Lung (tissue), 12 donors: ENCODE measurements around the gene ISL1. TPM values are rescaled to one million over a fixed set of nuclear protein-coding genes. Genes with fewer than 3 reads are reported as not detected.

Source experiments
- ATAC-seq: fragments of 200-7000 bp; cut with Tn5 transposase; one replicate; pipeline ENCODE4 v1.9.1; 2020; ENCODE audit warnings: moderate number of reproducible peaks; ENCODE audit not compliant: insufficient read depth, low FRiP score
- DNase-seq, 3 donors: peaks; one replicate each; pipeline ENCODE4 v3.0.0-alpha.2; 2013 to 2017
- H3K27ac ChIP-seq, 2 donors: one replicate each; pipeline ENCODE4 v1.5.1; 2013; ENCODE audit warnings: mild to moderate bottlenecking in 2 of 2, moderate library complexity in 2 of 2, control low read depth in 1 of 2, inconsistent platforms in 1 of 2, low read depth in 1 of 2, low read length in 1 of 2
- H3K27me3 ChIP-seq, 3 donors: one replicate each; pipeline ENCODE4 v1.5.1; 2013; ENCODE audit warnings: low read length in 2 of 3; ENCODE audit not compliant: control insufficient read depth in 3 of 3, insufficient read depth in 3 of 3
- H3K36me3 ChIP-seq, 4 donors: one replicate each; pipeline ENCODE4 v1.5.1; 2013; ENCODE audit warnings: low read length in 4 of 4, mild to moderate bottlenecking in 1 of 4, moderate library complexity in 1 of 4; ENCODE audit not compliant: control insufficient read depth in 4 of 4, insufficient read depth in 4 of 4
- H3K4me1 ChIP-seq, 5 donors: one replicate each; pipeline ENCODE4 v1.5.1; 2013; ENCODE audit warnings: low read length in 5 of 5, mild to moderate bottlenecking in 2 of 5, moderate library complexity in 1 of 5; ENCODE audit not compliant: control insufficient read depth in 5 of 5, insufficient read depth in 5 of 5
- H3K4me3 ChIP-seq: one replicate; pipeline ENCODE4 v1.5.1; 2013; ENCODE audit warnings: mild to moderate bottlenecking, control low read depth, moderate library complexity
- H3K9ac ChIP-seq, 2 donors: one replicate each; pipeline ENCODE4 v1.5.1; 2013; ENCODE audit warnings: low read length in 2 of 2, control low read depth in 1 of 2; ENCODE audit not compliant: insufficient read depth in 1 of 2
- H3K9me3 ChIP-seq, 4 donors: one replicate each; pipeline ENCODE4 v1.5.1; 2013; ENCODE audit warnings: low read length in 3 of 4, mild to moderate bottlenecking in 1 of 4, moderate library complexity in 1 of 4; ENCODE audit not compliant: control insufficient read depth in 4 of 4, insufficient read depth in 3 of 4
- CTCF ChIP-seq: IDR thresholded peaks from 2 replicates; pipeline ENCODE4 v1.5.1; 2012; ENCODE audit warnings: mild to moderate bottlenecking; ENCODE audit errors: control extremely low read depth, extremely low read depth
- WGBS, 2 donors: extraction: QIAGEN DNeasy Blood & Tissue Kit; methylation state at CpG; one replicate each; pipeline ENCODE4 v1.1.7; 2013; 5-methylcytosine and 5-hydroxymethylcytosine counted together
- polyA plus RNA-seq, 2 donors: library from polyadenylated mRNA; stranded (reverse); fragments of 200-250 nt; gene quantifications; one replicate each; pipeline ENCODE4 v1.2.1, GENCODE V29; 2013
- total RNA-seq, 2 donors: library from RNA; depleted of rRNA in 1 of 2; stranded (reverse); fragments of >200 nt in 1 of 2; gene quantifications; one replicate each; pipeline ENCODE4 v1.2.1, GENCODE V29; 2014 to 2021
- donor health status: control.
- donor health status: control.
- donor health status: Bipolar disorder and iron deficiency.
- donor health status: healthy.
- donor health status: DM: yes; HTN: yes; CAD: no.

ISL1 gene
- total and polyA plus RNA-seq, 4 donors: 0.06 to 0.51 (median 0.17) TPM; not detected in 1

GRCh38 chr5:51377151-51378060 lies 5.8 kb upstream of the ISL1 start:
- DNase-seq (no peak), ATAC-seq (no peak)
- WGBS, 2 donors: 10 to 17% methylated on average over 40 of the region's 40 CpGs
- no peak overlapping the region for H3K4me3 ChIP-seq
- H3K36me3 ChIP-seq: no peaks in the 10 kb centered on the region
- H3K27me3 ChIP-seq: peaks cover 5 to 87% (median 87%) of the 10 kb centered on the region in 3 donors
- H3K27ac ChIP-seq: no peak overlapping the region
- no peak for TF ChIP-seq CTCF
- no peak overlapping the region for H3K9ac ChIP-seq
- H3K4me1 ChIP-seq: peaks cover 0 to 17% (median 7%) of the 10 kb centered on the region in 5 donors
- H3K9me3 ChIP-seq: peaks cover 0 to 5% (median 0%) of the 10 kb centered on the region in 4 donors

- WGBS, 2 donors: 8 to 10% methylated on average over 12 of the region's 12 CpGs
- no peak overlapping the region for H3K4me3 ChIP-seq
- peaks cover 0 to 5% (median 0%) of the 10 kb centered on the region in 4 donors for H3K9me3 ChIP-seq
- TF ChIP-seq CTCF: no peak
- ATAC-seq (no peak), DNase-seq (no peak)
- no peak overlapping the region for H3K27ac ChIP-seq
- no peak overlapping the region for H3K9ac ChIP-seq
- no peaks in the 10 kb centered on the region for H3K36me3 ChIP-seq
- peaks cover 0 to 22% (median 7%) of the 10 kb centered on the region in 5 donors for H3K4me1 ChIP-seq
- H3K27me3 ChIP-seq: peaks cover 5 to 90% (median 89%) of the 10 kb centered on the region in 3 donors
Observed at GRCh38 chr5:51378061-51378409, 5.2 kb upstream of the ISL1 start.

- H3K9ac ChIP-seq: no peak overlapping the region
- H3K27me3 ChIP-seq: peaks cover 5 to 90% (median 89%) of the 10 kb centered on the region in 3 donors
- H3K4me3 ChIP-seq: no peak overlapping the region
- WGBS, 2 donors: 3 to 5% methylated on average over 37 of the region's 37 CpGs
- peaks cover 0 to 26% (median 7%) of the 10 kb centered on the region in 5 donors for H3K4me1 ChIP-seq
- H3K27ac ChIP-seq: no peak overlapping the region
- TF ChIP-seq CTCF: no peak
- no peaks in the 10 kb centered on the region for H3K36me3 ChIP-seq
- DNase-seq: peak in 1 of 3 donors; percentile 59
- no peak for ATAC-seq
- peaks cover 0 to 5% (median 0%) of the 10 kb centered on the region in 4 donors for H3K9me3 ChIP-seq
Observed at GRCh38 chr5:51378448-51379330, 4.6 kb upstream of the ISL1 start.
